Measurements from ENCODE around the gene KRT222.

KRT222 gene

GRCh38 chr17:40621578-40621977, 43.4 kb downstream of the KRT222 start:
- Histone ChIP-seq H2AFZ (ENCODE audit: low read length) (no peak overlapping the region), H3F3A (ENCODE audit: insufficient read depth, low read length) (no peaks in the 10 kb centered on the region), H3K4me1 (ENCODE audit: insufficient read depth, low read length, severe bottlenecking) (peaks cover 43% of the 10 kb centered on the region), H3K9me2 (ENCODE audit: low read depth, low read length) (no peaks in the 10 kb centered on the region), H3K27ac (ENCODE audit: low read depth, low read length, poor library complexity, severe bottlenecking) (no peak overlapping the region), H3K79me2 (ENCODE audit: insufficient read depth, low read length) (no peaks in the 10 kb centered on the region), H3K4me2 (ENCODE audit: low read length) (no peak overlapping the region), H3K36me3 (ENCODE audit: insufficient read depth, low read length) (no peaks in the 10 kb centered on the region), H4K20me1 (ENCODE audit: insufficient read depth, low read length) (no peaks in the 10 kb centered on the region), H3K9ac (ENCODE audit: low read length) (no peak overlapping the region), H3K4me3 (ENCODE audit: low read depth, low read length, poor library complexity, severe bottlenecking) (no peak overlapping the region), H3K27me3 (ENCODE audit: insufficient read depth, low read length) (no peaks in the 10 kb centered on the region), H3K9me3 (ENCODE audit: low read length) (no peaks in the 10 kb centered on the region)
- TF ChIP-seq CTCF (IDR thresholded peaks at IDR 0.05; ENCODE audit: low read length) (no peak), EZH2 (IDR thresholded peaks at IDR 0.05; ENCODE audit: borderline replicate concordance, low read length) (no peak)

- Histone ChIP-seq H3K9ac (ENCODE audit: low read length) (no peak overlapping the region), H2AFZ (ENCODE audit: low read length) (no peak overlapping the region)
These were observed 44.0 kb downstream of the KRT222 start for GRCh38 chr17:40621019-40621418.

GRCh38 chr17:40618754-40619625, 46.0 kb downstream of the KRT222 start:
- Histone ChIP-seq H3K27ac (ENCODE audit: low read depth, low read length, poor library complexity, severe bottlenecking) (no peak overlapping the region), H4K20me1 (ENCODE audit: insufficient read depth, low read length) (no peaks in the 10 kb centered on the region), H3K36me3 (ENCODE audit: insufficient read depth, low read length) (no peaks in the 10 kb centered on the region), H3K9ac (ENCODE audit: low read length) (no peak overlapping the region), H3K4me2 (ENCODE audit: low read length) (no peak overlapping the region), H3K9me3 (ENCODE audit: low read length) (no peaks in the 10 kb centered on the region), H3K27me3 (ENCODE audit: insufficient read depth, low read length) (no peaks in the 10 kb centered on the region), H3K4me3 (ENCODE audit: low read depth, low read length, poor library complexity, severe bottlenecking) (no peak overlapping the region), H3F3A (ENCODE audit: insufficient read depth, low read length) (no peaks in the 10 kb centered on the region), H2AFZ (ENCODE audit: low read length) (no peak overlapping the region), H3K4me1 (ENCODE audit: insufficient read depth, low read length, severe bottlenecking) (peaks cover 43% of the 10 kb centered on the region), H3K79me2 (ENCODE audit: insufficient read depth, low read length) (no peaks in the 10 kb centered on the region), H3K9me2 (ENCODE audit: low read depth, low read length) (no peaks in the 10 kb centered on the region)
- TF ChIP-seq CTCF (IDR thresholded peaks at IDR 0.05; ENCODE audit: low read length): no peak
- TF ChIP-seq EZH2 (IDR thresholded peaks at IDR 0.05; ENCODE audit: borderline replicate concordance, low read length): no peak

More at GRCh38 chr17:40621019-40621418, 44.0 kb downstream of the KRT222 start:
- Histone ChIP-seq H3K4me1 (ENCODE audit: insufficient read depth, low read length, severe bottlenecking) (peaks cover 46% of the 10 kb centered on the region), H4K20me1 (ENCODE audit: insufficient read depth, low read length) (no peaks in the 10 kb centered on the region), H3K4me2 (ENCODE audit: low read length) (no peak overlapping the region), H3F3A (ENCODE audit: insufficient read depth, low read length) (no peaks in the 10 kb centered on the region), H3K27ac (ENCODE audit: low read depth, low read length, poor library complexity, severe bottlenecking) (no peak overlapping the region), H3K36me3 (ENCODE audit: insufficient read depth, low read length) (no peaks in the 10 kb centered on the region), H3K27me3 (ENCODE audit: insufficient read depth, low read length) (no peaks in the 10 kb centered on the region), H3K9me3 (ENCODE audit: low read length) (no peaks in the 10 kb centered on the region), H3K4me3 (ENCODE audit: low read depth, low read length, poor library complexity, severe bottlenecking) (no peak overlapping the region), H3K79me2 (ENCODE audit: insufficient read depth, low read length) (no peaks in the 10 kb centered on the region), H3K9me2 (ENCODE audit: low read depth, low read length) (no peaks in the 10 kb centered on the region)
- TF ChIP-seq EZH2 (IDR thresholded peaks at IDR 0.05; ENCODE audit: borderline replicate concordance, low read length) (no peak), CTCF (IDR thresholded peaks at IDR 0.05; ENCODE audit: low read length) (no peak)

Data from OCI-LY1 (cell line).